ENCODE data around the gene PIRT. TPM values are rescaled to one million over a fixed set of nuclear protein-coding genes. Genes with fewer than 3 reads are reported as not detected.

The PIRT gene
- not detected for polyA plus RNA-seq (2013, experiment 1 of 2)
- polyA plus RNA-seq (2013, experiment 2 of 2) = not detected

DNA sequence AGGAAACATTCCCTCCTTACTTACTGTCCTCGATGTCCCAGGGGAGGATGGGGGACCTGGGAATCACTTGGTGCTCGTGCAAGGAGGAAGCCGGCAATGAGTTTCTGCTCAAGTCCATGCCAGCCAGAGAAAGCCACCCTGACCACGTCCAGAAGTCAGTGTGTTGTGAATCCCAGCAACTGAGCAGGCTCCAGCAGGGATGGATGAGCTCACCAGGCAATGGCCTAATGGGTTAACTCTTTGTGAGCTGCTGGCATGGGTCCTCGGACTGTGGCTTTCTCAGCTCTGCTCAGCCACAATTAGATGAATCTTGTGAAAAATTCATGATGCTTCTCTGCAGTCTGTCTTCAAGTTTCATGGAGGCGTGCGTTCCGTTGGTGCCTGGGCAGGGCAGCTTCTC is at the start of gene PIRT:
TSS of gene PIRT (minus strand) at position 167 of the 400 bp plus-strand sequence. CDS start 12,442 bp downstream, outside the sequence.
- Histone ChIP-seq H3K79me1 (ENCODE audit: low read depth, low read length) (no peaks in the 10 kb centered on the region), H4K8ac (ENCODE audit: low read depth, low read length) (no peak within 1 kb of the TSS), H3K9me3 (replicated peaks in 1 of 2; ENCODE audit: control insufficient read depth in 2 of 2, insufficient read depth in 1 of 2, low read depth in 1 of 2, low read length in 2 of 2) (peaks cover 0 to 2% of the 10 kb centered on the region in 2 donors), H4K91ac (ENCODE audit: low read depth, low read length, poor library complexity) (no peak within 1 kb of the TSS), H3K18ac (ENCODE audit: low read length) (peak within 1 kb of the TSS; percentile 46), H3K23ac (ENCODE audit: low read depth, low read length, poor library complexity) (no peak within 1 kb of the TSS), H2BK12ac (ENCODE audit: low read length) (no peak within 1 kb of the TSS), H2BK120ac (ENCODE audit: low read depth, low read length) (no peak within 1 kb of the TSS), H3K27me3 (ENCODE audit: control insufficient read depth in 3 of 3, insufficient read depth in 3 of 3, low read depth in 1 of 3, low read length in 3 of 3) (peaks cover 0 to 2% (median 0%) of the 10 kb centered on the region in 3 experiments), H3K4me2 (ENCODE audit: insufficient read depth, low read length, poor library complexity, severe bottlenecking) (no peak within 1 kb of the TSS), H3K4me1 (ENCODE audit: control insufficient read depth in 2 of 2, insufficient read depth in 1 of 2, low read depth in 1 of 2, low read length in 2 of 2) (peaks cover 0 to 3% of the 10 kb centered on the region in 2 donors), H3K4ac (ENCODE audit: low read length) (no peak within 1 kb of the TSS), H3K4me3 (ENCODE audit: low read length in 2 of 2) (peak within 1 kb of the TSS in 1 of 2 donors; percentile 49), H2BK15ac (ENCODE audit: low read length) (no peak within 1 kb of the TSS), H3K36me3 (replicated peaks in 1 of 2; ENCODE audit: control insufficient read depth in 2 of 2, insufficient read depth in 2 of 2, low read length in 2 of 2) (no peaks in the 10 kb centered on the region), H3K9ac (ENCODE audit: low read depth, low read length, poor library complexity) (no peak within 1 kb of the TSS), H2AK5ac (ENCODE audit: low read depth, low read length) (no peak within 1 kb of the TSS), H3K27ac (replicated peaks; ENCODE audit: low read length) (no peak within 1 kb of the TSS), H3K14ac (ENCODE audit: low read length) (no peak within 1 kb of the TSS), H2BK5ac (ENCODE audit: low read length) (no peak within 1 kb of the TSS), H2AFZ (ENCODE audit: low read length) (no peak within 1 kb of the TSS)
- WGBS, 2 donors (ENCODE audit: extremely low coverage in 2 of 2, insufficient read length in 2 of 2, insufficient replicate concordance in 1 of 2) = no CpG with 5 or more reads among the region's 8 CpGs
- no peak for DNase-seq (ENCODE audit: low spot score)

DNA sequence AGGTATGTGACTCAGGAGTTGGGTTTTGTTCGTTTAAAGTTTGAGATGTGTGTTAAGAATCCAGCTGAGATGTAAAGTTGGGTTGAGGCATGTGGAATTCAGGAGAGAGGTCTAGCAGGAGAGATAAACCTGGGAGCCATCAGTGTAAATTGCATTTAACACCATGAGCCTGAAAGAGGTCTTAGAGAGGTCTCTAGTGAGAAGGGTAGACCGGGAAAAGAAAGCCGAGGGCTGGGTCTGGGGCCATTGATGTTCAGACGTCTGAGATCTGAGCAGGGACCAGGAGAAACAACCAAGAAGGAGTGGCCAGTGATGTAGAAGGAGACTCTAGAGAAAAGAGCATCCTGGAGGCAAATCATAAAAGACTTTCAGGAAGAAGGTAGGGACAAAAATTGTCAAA is 44.1 kb upstream of the PIRT start:
- H4K8ac ChIP-seq (ENCODE audit: low read depth, low read length) = no peak overlapping the region
- H2AFZ ChIP-seq (ENCODE audit: low read length) = no peak overlapping the region
- H3K4me3 ChIP-seq (ENCODE audit: low read length in 2 of 2) = no peak overlapping the region
- no peak overlapping the region for H3K14ac ChIP-seq (ENCODE audit: low read length)
- no peak overlapping the region for H2BK120ac ChIP-seq (ENCODE audit: low read depth, low read length)
- H3K79me1 ChIP-seq (ENCODE audit: low read depth, low read length) = no peaks in the 10 kb centered on the region
- H2AK5ac ChIP-seq (ENCODE audit: low read depth, low read length) = no peak overlapping the region
- H3K23ac ChIP-seq (ENCODE audit: low read depth, low read length, poor library complexity) = no peak overlapping the region
- H3K18ac ChIP-seq (ENCODE audit: low read length) = no peak overlapping the region
- H3K4me1 ChIP-seq (ENCODE audit: control insufficient read depth in 2 of 2, insufficient read depth in 1 of 2, low read depth in 1 of 2, low read length in 2 of 2) = no peaks in the 10 kb centered on the region
- H3K27ac ChIP-seq (replicated peaks; ENCODE audit: low read length) = no peak overlapping the region
- H3K4me2 ChIP-seq (ENCODE audit: insufficient read depth, low read length, poor library complexity, severe bottlenecking) = no peak overlapping the region
- H4K91ac ChIP-seq (ENCODE audit: low read depth, low read length, poor library complexity) = no peak overlapping the region
- 100% methylated on average over 1 of the region's 4 CpGs for WGBS, 2 donors (ENCODE audit: extremely low coverage in 2 of 2, insufficient read length in 2 of 2, insufficient replicate concordance in 1 of 2)
- H2BK12ac ChIP-seq (ENCODE audit: low read length) = no peak overlapping the region
- no peaks in the 10 kb centered on the region for H3K36me3 ChIP-seq (replicated peaks in 1 of 2; ENCODE audit: control insufficient read depth in 2 of 2, insufficient read depth in 2 of 2, low read length in 2 of 2)
- no peak overlapping the region for H2BK5ac ChIP-seq (ENCODE audit: low read length)
- H3K9me3 ChIP-seq (replicated peaks in 1 of 2; ENCODE audit: control insufficient read depth in 2 of 2, insufficient read depth in 1 of 2, low read depth in 1 of 2, low read length in 2 of 2) = no peaks in the 10 kb centered on the region
- H3K9ac ChIP-seq (ENCODE audit: low read depth, low read length, poor library complexity) = no peak overlapping the region
- no peaks in the 10 kb centered on the region for H3K27me3 ChIP-seq (ENCODE audit: control insufficient read depth in 3 of 3, insufficient read depth in 3 of 3, low read depth in 1 of 3, low read length in 3 of 3)
- no peak overlapping the region for H3K4ac ChIP-seq (ENCODE audit: low read length)
- H2BK15ac ChIP-seq (ENCODE audit: low read length) = no peak overlapping the region
- no peak for DNase-seq (ENCODE audit: low spot score)

DNA sequence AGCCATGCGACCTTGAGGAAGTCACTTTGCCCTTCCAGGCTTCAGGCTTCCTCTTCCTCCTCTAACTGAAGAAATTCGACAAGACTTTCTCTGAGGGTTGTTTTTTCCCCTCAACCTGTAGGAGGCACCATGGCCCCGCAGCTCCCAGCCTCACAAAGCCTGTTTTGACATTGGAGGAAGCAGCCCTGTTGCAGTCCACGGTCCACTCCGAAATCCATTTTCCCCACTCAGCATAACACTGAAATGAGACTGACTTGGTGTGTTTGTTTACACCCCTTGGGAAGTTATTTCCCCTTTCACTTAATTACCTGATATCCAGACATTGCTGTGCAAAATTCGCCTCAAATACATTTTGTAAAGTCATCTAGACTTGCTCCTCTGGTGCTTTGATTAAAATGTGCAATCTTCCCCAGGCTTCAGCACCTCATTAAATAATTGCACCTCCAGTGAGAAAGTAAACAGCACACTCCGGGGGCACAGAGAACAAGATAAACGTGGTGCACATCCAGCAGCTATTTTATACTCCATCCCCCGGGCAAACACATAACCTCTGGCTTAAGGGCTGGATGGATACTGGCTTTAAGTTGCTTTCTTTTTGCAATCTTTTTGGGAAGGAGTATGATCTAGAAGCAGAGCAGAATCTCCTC is 41.4 kb upstream of the PIRT start:
- no peak overlapping the region for H2AFZ ChIP-seq (ENCODE audit: low read length)
- peak; percentile 18 for DNase-seq (ENCODE audit: low spot score)
- H3K27me3 ChIP-seq (ENCODE audit: control insufficient read depth in 3 of 3, insufficient read depth in 3 of 3, low read depth in 1 of 3, low read length in 3 of 3) = no peaks in the 10 kb centered on the region
- H4K91ac ChIP-seq (ENCODE audit: low read depth, low read length, poor library complexity) = no peak overlapping the region
- no peak overlapping the region for H3K9ac ChIP-seq (ENCODE audit: low read depth, low read length, poor library complexity)
- H2BK5ac ChIP-seq (ENCODE audit: low read length) = no peak overlapping the region
- no peak overlapping the region for H3K4ac ChIP-seq (ENCODE audit: low read length)
- no peaks in the 10 kb centered on the region for H3K79me1 ChIP-seq (ENCODE audit: low read depth, low read length)
- no peak overlapping the region for H3K23ac ChIP-seq (ENCODE audit: low read depth, low read length, poor library complexity)
- no CpG with 5 or more reads among the region's 9 CpGs for WGBS, 2 donors (ENCODE audit: extremely low coverage in 2 of 2, insufficient read length in 2 of 2, insufficient replicate concordance in 1 of 2)
- no peak overlapping the region for H3K14ac ChIP-seq (ENCODE audit: low read length)
- H3K27ac ChIP-seq (replicated peaks; ENCODE audit: low read length) = no peak overlapping the region
- H3K36me3 ChIP-seq (replicated peaks in 1 of 2; ENCODE audit: control insufficient read depth in 2 of 2, insufficient read depth in 2 of 2, low read length in 2 of 2) = no peaks in the 10 kb centered on the region
- H4K8ac ChIP-seq (ENCODE audit: low read depth, low read length) = no peak overlapping the region
- no peaks in the 10 kb centered on the region for H3K4me1 ChIP-seq (ENCODE audit: control insufficient read depth in 2 of 2, insufficient read depth in 1 of 2, low read depth in 1 of 2, low read length in 2 of 2)
- H2BK120ac ChIP-seq (ENCODE audit: low read depth, low read length) = no peak overlapping the region
- H2BK15ac ChIP-seq (ENCODE audit: low read length) = no peak overlapping the region
- H2BK12ac ChIP-seq (ENCODE audit: low read length) = no peak overlapping the region
- H3K4me2 ChIP-seq (ENCODE audit: insufficient read depth, low read length, poor library complexity, severe bottlenecking) = no peak overlapping the region
- H3K4me3 ChIP-seq (ENCODE audit: low read length in 2 of 2) = no peak overlapping the region
- no peak overlapping the region for H3K18ac ChIP-seq (ENCODE audit: low read length)
- no peak overlapping the region for H2AK5ac ChIP-seq (ENCODE audit: low read depth, low read length)
- no peaks in the 10 kb centered on the region for H3K9me3 ChIP-seq (replicated peaks in 1 of 2; ENCODE audit: control insufficient read depth in 2 of 2, insufficient read depth in 1 of 2, low read depth in 1 of 2, low read length in 2 of 2)

DNA sequence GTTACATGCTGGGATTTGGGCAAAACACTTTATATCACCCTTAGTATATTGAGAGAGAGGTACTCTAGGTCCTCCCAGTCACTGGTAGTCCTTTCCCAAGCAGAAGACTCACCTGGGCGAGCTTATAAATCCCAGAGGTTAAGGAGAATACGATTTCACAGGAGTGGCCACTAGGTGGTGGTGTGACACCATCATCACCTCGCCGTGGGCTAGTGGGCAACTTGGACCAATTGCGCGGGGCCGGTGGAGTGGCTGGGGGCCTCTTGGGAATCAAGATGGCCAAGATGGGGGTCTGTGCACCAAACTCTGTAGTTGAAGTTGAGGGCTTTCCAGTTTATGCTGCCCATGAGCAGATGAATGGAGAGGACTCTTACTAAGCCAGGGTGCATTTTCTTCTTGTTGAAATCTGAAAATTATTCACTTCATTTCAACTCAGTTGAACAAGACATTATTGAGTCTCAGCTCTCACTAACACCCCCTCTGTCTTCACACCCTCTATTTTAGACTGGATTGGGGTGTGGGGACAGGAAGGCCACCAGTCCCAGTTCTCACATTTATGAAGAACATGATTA is 38.2 kb upstream of the PIRT start:
- no peak overlapping the region for H2BK15ac ChIP-seq (ENCODE audit: low read length)
- H3K79me1 ChIP-seq (ENCODE audit: low read depth, low read length) = no peaks in the 10 kb centered on the region
- no peak overlapping the region for H3K27ac ChIP-seq (replicated peaks; ENCODE audit: low read length)
- no peak overlapping the region for H4K8ac ChIP-seq (ENCODE audit: low read depth, low read length)
- H3K18ac ChIP-seq (ENCODE audit: low read length) = no peak overlapping the region
- no peak overlapping the region for H2BK120ac ChIP-seq (ENCODE audit: low read depth, low read length)
- no peaks in the 10 kb centered on the region for H3K4me1 ChIP-seq (ENCODE audit: control insufficient read depth in 2 of 2, insufficient read depth in 1 of 2, low read depth in 1 of 2, low read length in 2 of 2)
- H3K27me3 ChIP-seq (ENCODE audit: control insufficient read depth in 3 of 3, insufficient read depth in 3 of 3, low read depth in 1 of 3, low read length in 3 of 3) = no peaks in the 10 kb centered on the region
- no peak overlapping the region for H3K14ac ChIP-seq (ENCODE audit: low read length)
- no peak overlapping the region for H2AFZ ChIP-seq (ENCODE audit: low read length)
- no peak overlapping the region for H2BK12ac ChIP-seq (ENCODE audit: low read length)
- H3K9ac ChIP-seq (ENCODE audit: low read depth, low read length, poor library complexity) = no peak overlapping the region
- H3K4ac ChIP-seq (ENCODE audit: low read length) = no peak overlapping the region
- H3K23ac ChIP-seq (ENCODE audit: low read depth, low read length, poor library complexity) = no peak overlapping the region
- H3K4me3 ChIP-seq (ENCODE audit: low read length in 2 of 2) = no peak overlapping the region
- no CpG with 5 or more reads among the region's 7 CpGs for WGBS, 2 donors (ENCODE audit: extremely low coverage in 2 of 2, insufficient read length in 2 of 2, insufficient replicate concordance in 1 of 2)
- no peaks in the 10 kb centered on the region for H3K36me3 ChIP-seq (replicated peaks in 1 of 2; ENCODE audit: control insufficient read depth in 2 of 2, insufficient read depth in 2 of 2, low read length in 2 of 2)
- peak; percentile 52 for DNase-seq (ENCODE audit: low spot score)
- H4K91ac ChIP-seq (ENCODE audit: low read depth, low read length, poor library complexity) = no peak overlapping the region
- no peaks in the 10 kb centered on the region for H3K9me3 ChIP-seq (replicated peaks in 1 of 2; ENCODE audit: control insufficient read depth in 2 of 2, insufficient read depth in 1 of 2, low read depth in 1 of 2, low read length in 2 of 2)
- H2BK5ac ChIP-seq (ENCODE audit: low read length) = no peak overlapping the region
- no peak overlapping the region for H3K4me2 ChIP-seq (ENCODE audit: insufficient read depth, low read length, poor library complexity, severe bottlenecking)
- no peak overlapping the region for H2AK5ac ChIP-seq (ENCODE audit: low read depth, low read length)
